Endothelial cell (in vitro differentiated cells): ENCODE results near the gene PSTPIP1. TPM values are rescaled to one million over a fixed set of nuclear protein-coding genes. Genes with fewer than 3 reads are reported as not detected.

ENCODE experiments used
- DNase-seq: peaks from one replicate; pipeline ENCODE4 v3.0.0; 2021; ENCODE audit warnings: low spot score
- H3K27ac Mint-ChIP-seq: one replicate; pipeline ENCODE4 v1.8.0; 2021; ENCODE audit warnings: mixed read lengths, inconsistent platforms; ENCODE audit not compliant: unreplicated experiment
- H3K27me3 Mint-ChIP-seq: one replicate; pipeline ENCODE4 v1.8.0; 2021; ENCODE audit warnings: mild to moderate bottlenecking, moderate library complexity, mixed read lengths, inconsistent platforms; ENCODE audit not compliant: unreplicated experiment
- H3K36me3 Mint-ChIP-seq: one replicate; pipeline ENCODE4 v1.8.0; 2021; ENCODE audit warnings: mild to moderate bottlenecking, low read depth, mixed read lengths, inconsistent platforms; ENCODE audit not compliant: unreplicated experiment
- H3K4me1 Mint-ChIP-seq: one replicate; pipeline ENCODE4 v1.8.0; 2021; ENCODE audit warnings: mild to moderate bottlenecking, mixed read lengths, inconsistent platforms; ENCODE audit not compliant: unreplicated experiment
- H3K4me3 Mint-ChIP-seq: one replicate; pipeline ENCODE4 v1.8.0; 2021; ENCODE audit warnings: mild to moderate bottlenecking, mixed read lengths, inconsistent platforms; ENCODE audit not compliant: unreplicated experiment
- H3K9me3 Mint-ChIP-seq: one replicate; pipeline ENCODE4 v1.8.0; 2021; ENCODE audit warnings: mixed read lengths, inconsistent platforms; ENCODE audit not compliant: unreplicated experiment
- CTCF ChIP-seq: fragments of 200-600 bp; sonication (generic); IDR thresholded peaks from one replicate; pipeline ENCODE4 v1.5.0; 2021; ENCODE audit warnings: antibody characterized with exemption; ENCODE audit not compliant: unreplicated experiment
- total RNA-seq: library from RNA; stranded (reverse); fragmentation: NEBNext Ultra II Directional; extraction: Animal tissue kit (Norgen Biotek cat#: 25700); gene quantifications from one replicate; pipeline ENCODE4 v1.2.1, GENCODE V29; 2021; ENCODE audit not compliant: unreplicated experiment

The PSTPIP1 gene
- total RNA-seq, 1 donor from 2014 or later = not detected

- no peak for DNase-seq
- H3K4me3 Mint-ChIP-seq = no peak overlapping the region
- peaks cover 3% of the 10 kb centered on the region for H3K4me1 Mint-ChIP-seq
- no peaks in the 10 kb centered on the region for H3K9me3 Mint-ChIP-seq
- peaks cover 8% of the 10 kb centered on the region for H3K27me3 Mint-ChIP-seq
- no peak for TF ChIP-seq CTCF
- no peaks in the 10 kb centered on the region for H3K36me3 Mint-ChIP-seq
- H3K27ac Mint-ChIP-seq = no peak overlapping the region
These were observed 18.8 kb downstream of the PSTPIP1 start for GRCh38 chr15:77013776-77014131.

GRCh38 chr15:77014132-77015081, 19.5 kb downstream of the PSTPIP1 start:
- peaks cover 8% of the 10 kb centered on the region for H3K27me3 Mint-ChIP-seq
- no peak overlapping the region for H3K4me3 Mint-ChIP-seq
- peaks cover 3% of the 10 kb centered on the region for H3K4me1 Mint-ChIP-seq
- no peaks in the 10 kb centered on the region for H3K9me3 Mint-ChIP-seq
- no peak for DNase-seq
- no peak for TF ChIP-seq CTCF
- no peaks in the 10 kb centered on the region for H3K36me3 Mint-ChIP-seq
- H3K27ac Mint-ChIP-seq = no peak overlapping the region

- Mint-ChIP-seq H3K4me3 (no peak overlapping the region), H3K9me3 (no peaks in the 10 kb centered on the region), H3K27ac (no peak overlapping the region), H3K4me1 (peaks cover 3% of the 10 kb centered on the region), H3K27me3 (peaks cover 6% of the 10 kb centered on the region), H3K36me3 (no peaks in the 10 kb centered on the region)
- no peak for DNase-seq
- TF ChIP-seq CTCF = no peak
These were observed 20.9 kb downstream of the PSTPIP1 start for GRCh38 chr15:77015646-77016320.

GRCh38 chr15:77016321-77016695, 21.4 kb downstream of the PSTPIP1 start:
- H3K4me3 Mint-ChIP-seq = no peak overlapping the region
- peaks cover 3% of the 10 kb centered on the region for H3K4me1 Mint-ChIP-seq
- peaks cover 6% of the 10 kb centered on the region for H3K27me3 Mint-ChIP-seq
- H3K36me3 Mint-ChIP-seq = no peaks in the 10 kb centered on the region
- no peak overlapping the region for H3K27ac Mint-ChIP-seq
- no peak for TF ChIP-seq CTCF
- DNase-seq = no peak
- H3K9me3 Mint-ChIP-seq = no peaks in the 10 kb centered on the region

- Mint-ChIP-seq H3K36me3 (no peaks in the 10 kb centered on the region), H3K4me1 (peaks cover 7% of the 10 kb centered on the region), H3K4me3 (no peak overlapping the region), H3K27ac (no peak overlapping the region), H3K27me3 (peaks cover 6% of the 10 kb centered on the region), H3K9me3 (no peaks in the 10 kb centered on the region)
- DNase-seq = no peak
- no peak for TF ChIP-seq CTCF
These were observed 22.2 kb downstream of the PSTPIP1 start for GRCh38 chr15:77017091-77017660.
